Measurements from ENCODE around the gene FILIP1.

The FILIP1 gene

GRCh38 chr6:75493400-75494064 is at the start of gene FILIP1:
TSS of gene FILIP1 (minus strand) at chr6:75493800. CDS start at chr6:75414972, 78,828 bp downstream.
- no peak for DNase-seq (ENCODE audit: low read depth)

GRCh38 chr6:75543311-75543710 is 49.7 kb upstream of the FILIP1 start:
- no peak for DNase-seq (ENCODE audit: low read depth)

- DNase-seq (ENCODE audit: low read depth): no peak
Observed at GRCh38 chr6:75539136-75539535, 45.5 kb upstream of the FILIP1 start.

GRCh38 chr6:75532521-75532920 is 38.9 kb upstream of the FILIP1 start:
- DNase-seq (ENCODE audit: low read depth): no peak

GRCh38 chr6:75531174-75531573 is 37.6 kb upstream of the FILIP1 start:
- no peak for DNase-seq (ENCODE audit: low read depth)

- DNase-seq (ENCODE audit: low read depth): no peak
Observed at GRCh38 chr6:75530696-75531095, 37.1 kb upstream of the FILIP1 start.

- DNase-seq (ENCODE audit: low read depth): no peak
Observed at GRCh38 chr6:75528423-75528822, 34.8 kb upstream of the FILIP1 start.

GRCh38 chr6:75526502-75527127 is 33.0 kb upstream of the FILIP1 start:
- no peak for DNase-seq (ENCODE audit: low read depth)

- no peak for DNase-seq (ENCODE audit: low read depth)
Observed at GRCh38 chr6:75525682-75526081, 32.1 kb upstream of the FILIP1 start.

- DNase-seq (ENCODE audit: low read depth): no peak
Observed at GRCh38 chr6:75524322-75524972, 30.8 kb upstream of the FILIP1 start.

- no peak for DNase-seq (ENCODE audit: low read depth)
Observed at GRCh38 chr6:75516757-75517156, 23.2 kb upstream of the FILIP1 start.

GRCh38 chr6:75512591-75512990 is 19.0 kb upstream of the FILIP1 start:
- DNase-seq (ENCODE audit: low read depth): no peak

GRCh38 chr6:75505424-75505823 is 11.8 kb upstream of the FILIP1 start:
- no peak for DNase-seq (ENCODE audit: low read depth)

GRCh38 chr6:75504465-75505222 is 11.0 kb upstream of the FILIP1 start:
- no peak for DNase-seq (ENCODE audit: low read depth)

- DNase-seq (ENCODE audit: low read depth): no peak
Observed at GRCh38 chr6:75503291-75503690, 9.7 kb upstream of the FILIP1 start.

GRCh38 chr6:75502884-75503283 is 9.3 kb upstream of the FILIP1 start:
- no peak for DNase-seq (ENCODE audit: low read depth)

GRCh38 chr6:75501756-75502155 is 8.2 kb upstream of the FILIP1 start:
- no peak for DNase-seq (ENCODE audit: low read depth)

GRCh38 chr6:75499640-75500039 is 6.0 kb upstream of the FILIP1 start:
- no peak for DNase-seq (ENCODE audit: low read depth)

- no peak for DNase-seq (ENCODE audit: low read depth)
Observed at GRCh38 chr6:75498862-75499261, 5.3 kb upstream of the FILIP1 start.

- no peak for DNase-seq (ENCODE audit: low read depth)
Observed at GRCh38 chr6:75497994-75498393, 4.4 kb upstream of the FILIP1 start.

- no peak for DNase-seq (ENCODE audit: low read depth)
Observed at GRCh38 chr6:75495011-75495410, 1.4 kb upstream of the FILIP1 start.

GRCh38 chr6:75494290-75494689 is 690 bp upstream of the FILIP1 start:
- DNase-seq (ENCODE audit: low read depth): no peak
